Type B pancreatic cell (in vitro differentiated cells): Measurements from ENCODE around the gene PARVG. TPM values are rescaled to one million over a fixed set of nuclear protein-coding genes. Genes with fewer than 3 reads are reported as not detected.

ENCODE experiments used
- DNase-seq: peaks from one replicate; pipeline ENCODE4 v3.0.0; 2021; ENCODE audit warnings: mixed read lengths; ENCODE audit not compliant: unreplicated experiment; ENCODE audit errors: extremely low spot score
- H3K27ac Mint-ChIP-seq: 2 replicates; pipeline ENCODE4 v1.8.0; 2021; ENCODE audit warnings: mild to moderate bottlenecking, mixed read lengths
- H3K27me3 Mint-ChIP-seq: 2 replicates; pipeline ENCODE4 v1.8.0; 2021; ENCODE audit warnings: mixed read lengths
- H3K36me3 Mint-ChIP-seq: 2 replicates; pipeline ENCODE4 v1.8.0; 2021; ENCODE audit warnings: mixed read lengths
- H3K4me1 Mint-ChIP-seq: one replicate; pipeline ENCODE4 v1.8.0; 2021; ENCODE audit warnings: mixed read lengths; ENCODE audit not compliant: unreplicated experiment
- H3K4me3 Mint-ChIP-seq: 2 replicates; pipeline ENCODE4 v1.8.0; 2021; ENCODE audit warnings: mild to moderate bottlenecking, mixed read lengths
- H3K9me3 Mint-ChIP-seq: 2 replicates; pipeline ENCODE4 v1.8.0; 2021; ENCODE audit warnings: mixed read lengths
- total RNA-seq: library from RNA; stranded (reverse); gene quantifications from 2 replicates; pipeline ENCODE4 v1.2.1, GENCODE V29; 2021; ENCODE audit warnings: low replicate concordance
- TF ChIP-seq, protein P1 (sequence below): fragments of 200-600 bp; sonication (generic); conservative IDR thresholded peaks from 2 replicates; pipeline ENCODE4 v1.5.0; 2021; ENCODE audit warnings: antibody characterized with exemption, mild to moderate bottlenecking

PARVG gene
- total RNA-seq, 1 donor from 2014 or later = 0.19 TPM

DNA sequence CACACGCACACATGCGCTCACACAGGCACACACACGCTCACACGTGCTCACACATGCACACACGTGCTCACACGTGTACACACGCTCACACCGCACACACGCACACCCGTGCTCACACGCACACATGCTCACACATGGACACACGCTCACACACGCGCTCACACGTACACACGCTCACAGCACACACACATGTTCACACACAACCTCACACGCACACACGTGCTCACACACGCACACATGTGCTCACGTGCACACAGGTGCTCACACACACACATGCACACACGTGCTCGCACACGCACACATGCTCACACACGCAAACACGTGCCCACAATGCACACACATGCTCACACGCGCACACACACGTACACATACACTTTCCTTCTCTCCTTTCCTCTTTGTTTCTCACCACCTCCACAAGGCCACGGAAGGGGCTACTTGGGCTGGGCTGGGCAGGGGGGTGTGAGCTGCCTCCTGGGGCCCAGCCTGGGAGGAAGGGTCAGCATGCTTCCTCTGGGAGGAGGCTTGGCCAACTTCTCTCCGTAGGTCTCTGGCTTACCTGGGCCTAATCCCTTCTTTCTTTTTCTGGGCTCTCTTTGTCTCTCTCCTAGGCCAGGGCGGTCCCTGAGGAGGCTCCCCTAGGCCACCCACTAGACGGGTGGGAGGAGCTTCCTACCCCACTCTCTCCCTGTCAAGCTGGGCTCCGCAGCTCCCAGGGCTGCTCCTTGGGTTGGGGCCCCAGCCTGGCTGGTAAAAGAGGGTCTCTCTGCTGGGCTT, 34.5 kb upstream of the PARVG start:
- no peak for DNase-seq

DNA sequence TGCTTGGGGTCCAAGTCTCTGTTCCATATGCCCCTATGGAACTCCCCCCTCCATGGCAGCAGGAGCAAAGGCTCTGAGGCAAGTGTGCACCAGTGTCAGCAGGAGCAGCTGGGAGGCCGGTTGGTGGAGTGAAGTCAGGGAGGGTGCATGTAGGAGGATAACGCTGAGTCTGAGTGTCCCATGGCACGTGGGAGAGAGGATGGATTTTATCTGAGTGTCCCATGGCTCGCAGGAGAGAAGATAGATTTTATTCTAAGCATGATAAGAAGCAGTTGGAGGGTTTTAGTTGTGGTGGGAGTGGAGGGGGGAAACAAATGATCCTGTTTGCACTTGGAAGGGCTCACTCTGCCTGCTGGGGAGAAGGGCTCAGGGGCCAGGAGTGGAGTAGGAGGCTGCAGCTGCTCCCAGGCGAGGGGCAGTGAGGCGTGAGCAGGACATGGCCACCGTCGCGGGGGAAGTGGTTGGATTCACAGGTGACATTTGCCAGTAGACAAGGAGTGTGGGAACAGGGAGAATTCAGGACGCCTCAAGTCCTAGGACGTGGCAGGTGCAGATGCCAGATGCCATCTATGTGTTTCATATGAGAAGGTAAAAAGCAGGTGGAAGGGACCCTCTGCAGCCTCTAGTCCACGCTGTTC, 33.6 kb upstream of the PARVG start:
- Mint-ChIP-seq H3K9me3 (no peaks in the 10 kb centered on the region), H3K4me3 (no peak overlapping the region), H3K27ac (no peak overlapping the region), H3K27me3 (peaks cover 23% of the 10 kb centered on the region), H3K36me3 (no peaks in the 10 kb centered on the region), H3K4me1 (peaks cover 40% of the 10 kb centered on the region)
- TF ChIP-seq, protein P1, sequence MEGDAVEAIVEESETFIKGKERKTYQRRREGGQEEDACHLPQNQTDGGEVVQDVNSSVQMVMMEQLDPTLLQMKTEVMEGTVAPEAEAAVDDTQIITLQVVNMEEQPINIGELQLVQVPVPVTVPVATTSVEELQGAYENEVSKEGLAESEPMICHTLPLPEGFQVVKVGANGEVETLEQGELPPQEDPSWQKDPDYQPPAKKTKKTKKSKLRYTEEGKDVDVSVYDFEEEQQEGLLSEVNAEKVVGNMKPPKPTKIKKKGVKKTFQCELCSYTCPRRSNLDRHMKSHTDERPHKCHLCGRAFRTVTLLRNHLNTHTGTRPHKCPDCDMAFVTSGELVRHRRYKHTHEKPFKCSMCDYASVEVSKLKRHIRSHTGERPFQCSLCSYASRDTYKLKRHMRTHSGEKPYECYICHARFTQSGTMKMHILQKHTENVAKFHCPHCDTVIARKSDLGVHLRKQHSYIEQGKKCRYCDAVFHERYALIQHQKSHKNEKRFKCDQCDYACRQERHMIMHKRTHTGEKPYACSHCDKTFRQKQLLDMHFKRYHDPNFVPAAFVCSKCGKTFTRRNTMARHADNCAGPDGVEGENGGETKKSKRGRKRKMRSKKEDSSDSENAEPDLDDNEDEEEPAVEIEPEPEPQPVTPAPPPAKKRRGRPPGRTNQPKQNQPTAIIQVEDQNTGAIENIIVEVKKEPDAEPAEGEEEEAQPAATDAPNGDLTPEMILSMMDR = no peak
- no peak for DNase-seq

More for the DNA sequence above, 34.5 kb upstream of the PARVG start:
- peaks cover 40% of the 10 kb centered on the region for H3K4me1 Mint-ChIP-seq
- H3K36me3 Mint-ChIP-seq = no peaks in the 10 kb centered on the region
- H3K4me3 Mint-ChIP-seq = no peak overlapping the region
- H3K9me3 Mint-ChIP-seq = no peaks in the 10 kb centered on the region
- peak overlapping the region; percentile 59 for H3K27ac Mint-ChIP-seq
- peaks cover 23% of the 10 kb centered on the region for H3K27me3 Mint-ChIP-seq
- TF ChIP-seq, protein P1 = no peak

DNA sequence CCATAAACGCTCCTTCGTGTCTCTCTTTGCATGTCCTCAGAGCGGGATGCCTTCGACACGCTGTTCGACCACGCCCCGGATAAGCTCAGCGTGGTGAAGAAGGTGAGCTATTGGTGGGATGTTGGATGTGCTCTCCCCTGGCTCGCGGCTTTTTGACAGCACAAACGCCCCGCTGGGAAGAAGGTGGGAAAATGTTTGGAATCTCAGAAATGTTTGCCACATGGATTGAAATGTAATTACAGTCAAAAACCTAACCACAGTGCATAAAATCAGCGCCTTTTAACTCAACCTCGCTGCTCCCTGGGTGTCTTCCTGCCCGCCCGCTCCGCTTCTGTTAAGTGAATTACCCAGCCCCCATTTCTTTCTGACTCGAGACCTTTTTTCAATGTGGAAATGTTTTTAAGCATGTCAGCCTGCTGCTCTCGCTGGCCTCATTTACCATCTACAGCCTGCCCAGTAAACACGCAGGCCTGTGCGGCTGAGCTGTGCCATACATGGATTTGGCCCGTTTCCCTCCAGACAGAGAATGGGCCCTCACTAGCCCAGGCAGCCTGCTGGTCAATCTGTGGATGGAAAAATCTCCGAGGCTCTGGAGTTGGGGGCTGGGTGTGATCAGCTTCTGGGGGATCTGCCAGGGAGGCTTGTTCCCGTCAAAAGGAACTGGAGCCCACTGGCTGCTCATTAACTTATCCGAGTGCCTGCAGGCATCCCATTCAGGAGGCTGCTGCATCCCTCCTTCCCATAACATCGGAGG, 32.7 kb upstream of the PARVG start:
- TF ChIP-seq, protein P1 = no peak
- no peaks in the 10 kb centered on the region for H3K36me3 Mint-ChIP-seq
- peak overlapping the region; percentile 32 for H3K27ac Mint-ChIP-seq
- H3K4me3 Mint-ChIP-seq = peak overlapping the region; percentile 47
- DNase-seq = no peak
- H3K9me3 Mint-ChIP-seq = no peaks in the 10 kb centered on the region
- peaks cover 23% of the 10 kb centered on the region for H3K27me3 Mint-ChIP-seq
- peaks cover 37% of the 10 kb centered on the region for H3K4me1 Mint-ChIP-seq

DNA sequence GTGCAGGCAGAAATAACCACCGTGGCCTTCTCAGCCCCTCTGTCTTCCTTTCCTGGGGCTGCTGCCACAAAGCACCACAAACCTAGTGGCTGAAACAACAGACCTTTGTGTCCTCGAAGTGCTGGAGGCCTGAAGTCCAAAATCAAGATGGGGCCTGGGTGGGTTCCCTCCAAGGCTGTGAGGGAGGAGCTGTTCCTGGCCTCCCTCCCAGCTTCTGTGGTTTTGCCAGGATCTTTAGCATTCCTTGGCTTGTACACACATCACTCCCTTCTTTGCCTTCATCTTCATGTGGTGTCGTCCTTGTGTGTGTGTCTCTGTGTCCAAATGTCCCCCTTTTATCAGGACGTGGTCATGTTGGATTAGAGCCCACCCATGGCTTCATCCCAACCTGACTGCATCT, 29.0 kb upstream of the PARVG start:
- TF ChIP-seq, protein P1 = no peak
- DNase-seq = no peak
- Mint-ChIP-seq H3K27me3 (peaks cover 23% of the 10 kb centered on the region), H3K9me3 (no peaks in the 10 kb centered on the region), H3K4me3 (no peak overlapping the region), H3K36me3 (no peaks in the 10 kb centered on the region), H3K27ac (no peak overlapping the region), H3K4me1 (peaks cover 22% of the 10 kb centered on the region)

DNA sequence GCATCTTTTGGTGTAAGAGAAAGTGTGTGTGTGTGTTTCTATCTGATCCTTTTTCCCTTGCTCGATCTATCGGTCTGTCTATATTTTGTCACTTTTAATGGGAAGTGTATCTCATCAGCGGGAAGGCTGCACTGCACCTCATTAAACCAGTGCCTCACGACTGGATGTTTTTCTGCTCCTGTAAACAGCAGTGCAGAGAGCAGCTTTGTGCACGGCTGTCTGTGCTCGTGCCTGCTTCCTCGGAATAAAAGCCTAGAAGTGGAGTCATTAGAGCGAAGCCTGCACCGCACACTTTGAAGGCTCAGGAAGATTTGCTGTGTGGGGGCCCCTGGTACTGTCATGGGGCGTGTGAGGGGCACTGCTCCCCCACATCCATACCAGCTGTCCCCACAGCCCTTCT, 27.0 kb upstream of the PARVG start:
- Mint-ChIP-seq H3K27ac (no peak overlapping the region), H3K4me3 (no peak overlapping the region), H3K27me3 (peaks cover 4% of the 10 kb centered on the region), H3K4me1 (peaks cover 10% of the 10 kb centered on the region), H3K9me3 (no peaks in the 10 kb centered on the region), H3K36me3 (no peaks in the 10 kb centered on the region)
- DNase-seq = no peak
- TF ChIP-seq, protein P1 = no peak
